H1 (cell line): ENCODE measurements around the gene PERCC1. TPM values are rescaled to one million over a fixed set of nuclear protein-coding genes. Genes with fewer than 3 reads are reported as not detected.
A peak's percentile ranks its signal among the peaks of the same experiment; 100 is the strongest.

Experiments used
- CTCF ChIA-PET: fragments of 300-600 bp; sonication (Branson Sonifier 250); formaldehyde crosslinking; loops from one replicate; lab custom pipeline; 2021; ENCODE audit not compliant: partially characterized antibody; lab: Charles Lee
- POLR2A ChIA-PET: fragments of 300-600 bp; sonication (Branson Sonifier 250); formaldehyde crosslinking; loops from one replicate; lab custom pipeline; 2021; ENCODE audit warnings: inconsistent platforms; ENCODE audit not compliant: partially characterized antibody; lab: Charles Lee
- DNase-seq, 2 experiments: peaks; one replicate each; pipeline versions ENCODE4 v3.0.0 to v3.0.0-alpha.2; 2010 to 2022; ENCODE audit warnings: low spot score in 2 of 2, low read depth in 1 of 2, mixed read lengths in 1 of 2
- FAIRE-seq: peaks from 2 replicates; lab custom pipeline; 2011; peaks lifted over from hg19 to GRCh38; lab: Jason Lieb, UNC
- H2AFZ ChIP-seq: 2 replicates; pipeline ENCODE4 v1.8.1; 2012; ENCODE audit warnings: low read length, inconsistent platforms
- H2AK5ac ChIP-seq: 2 replicates; pipeline ENCODE4 v1.6.1; 2013; ENCODE audit warnings: low read depth, low read length
- H2BK120ac ChIP-seq: replicated peaks from 2 replicates; pipeline ENCODE3; 2013; ENCODE audit warnings: low read depth, low read length, inconsistent platforms
- H2BK12ac ChIP-seq: 2 replicates; pipeline ENCODE4 v1.6.1; 2013; ENCODE audit warnings: low read depth, low read length
- H2BK15ac ChIP-seq: 2 replicates; pipeline ENCODE4 v1.6.1; 2013; ENCODE audit warnings: low read length
- H2BK20ac ChIP-seq: 2 replicates; pipeline ENCODE4 v1.6.1; 2013; ENCODE audit warnings: low read length
- H2BK5ac ChIP-seq: 2 replicates; pipeline ENCODE4 v1.6.1; 2013; ENCODE audit warnings: low read depth, low read length
- H3K14ac ChIP-seq: 2 replicates; pipeline ENCODE4 v1.6.1; 2013; ENCODE audit warnings: inconsistent platforms; ENCODE audit not compliant: insufficient read length
- H3K18ac ChIP-seq: 2 replicates; pipeline ENCODE4 v1.6.1; 2013; ENCODE audit warnings: low read length; ENCODE audit errors: extremely low read depth
- H3K23ac ChIP-seq: 2 replicates; pipeline ENCODE4 v1.6.1; 2013; ENCODE audit warnings: inconsistent platforms; ENCODE audit not compliant: insufficient read length
- H3K23me2 ChIP-seq: 2 replicates; pipeline ENCODE4 v1.6.1; 2013; ENCODE audit warnings: low read depth, low read length
- H3K27ac ChIP-seq: 2 replicates; pipeline ENCODE4 v1.6.1; 2011; ENCODE audit warnings: low read depth, low read length, inconsistent platforms
- H3K27me3 ChIP-seq, 4 experiments: replicated peaks in 1 of 4; 1 replicate in 1 of 4; 2 replicates in 3 of 4; pipeline versions ENCODE4 v1.6.1 to v1.8.1; 2011 to 2013; ENCODE audit warnings: low read length in 3 of 4, mild to moderate bottlenecking in 3 of 4, inconsistent platforms in 2 of 4, mixed read lengths in 2 of 4, moderate library complexity in 1 of 4; ENCODE audit not compliant: control insufficient read depth in 3 of 4, insufficient read depth in 3 of 4; ENCODE audit errors: extremely low read depth in 1 of 4
- H3K36me3 ChIP-seq, 4 experiments: 2 replicates each; pipeline versions ENCODE4 v1.6.1 to v1.8.1; 2011 to 2013; ENCODE audit warnings: mild to moderate bottlenecking in 4 of 4, low read length in 3 of 4, moderate library complexity in 2 of 4, control low read depth in 1 of 4, inconsistent platforms in 1 of 4; ENCODE audit not compliant: insufficient read depth in 4 of 4, control insufficient read depth in 2 of 4
- H3K4ac ChIP-seq: replicated peaks from 2 replicates; pipeline ENCODE3; 2013; ENCODE audit warnings: low read length, low read depth, mixed read lengths, inconsistent platforms; ENCODE audit not compliant: insufficient read length
- H3K4me1 ChIP-seq, 4 experiments: replicated peaks in 1 of 4; 1 replicate in 1 of 4; 2 replicates in 3 of 4; pipeline versions ENCODE4 v1.6.1 to v1.8.1; 2011 to 2013; ENCODE audit warnings: low read length in 3 of 4, inconsistent platforms in 2 of 4, mixed read lengths in 1 of 4; ENCODE audit not compliant: insufficient read depth in 4 of 4, control insufficient read depth in 3 of 4
- H3K4me2 ChIP-seq, 2 experiments: 2 replicates each; pipeline versions ENCODE4 v1.6.1 to v1.8.1; 2011 to 2013; ENCODE audit warnings: low read depth in 2 of 2, low read length in 2 of 2, control low read depth in 1 of 2, inconsistent platforms in 1 of 2, mild to moderate bottlenecking in 1 of 2; ENCODE audit not compliant: insufficient read depth in 1 of 2
- H3K4me3 ChIP-seq, 4 experiments: fragments of 200-600, 300-600 bp in 1 of 4; sonication (generic), shearing (Covaris generic), sonication (Bioruptor Twin) in 1 of 4; 2 replicates each; pipeline versions ENCODE4 v1.5.1 to v1.8.1; 2011 to 2016; ENCODE audit warnings: low read length in 4 of 4, low read depth in 3 of 4, control low read depth in 2 of 4, inconsistent platforms in 2 of 4, mild to moderate bottlenecking in 2 of 4, mixed read lengths in 1 of 4, moderate library complexity in 1 of 4; ENCODE audit not compliant: insufficient read depth in 2 of 4; ENCODE audit errors: extremely low read depth in 1 of 4
- H3K56ac ChIP-seq: replicated peaks from 2 replicates; pipeline ENCODE3; 2013; ENCODE audit warnings: low read depth, mild to moderate bottlenecking, mixed read lengths, low read length, inconsistent platforms; ENCODE audit not compliant: insufficient read length
- H3K79me1 ChIP-seq: 2 replicates; pipeline ENCODE4 v1.6.1; 2013; ENCODE audit warnings: low read depth, low read length, control low read depth
- H3K79me2 ChIP-seq, 2 experiments: 2 replicates each; pipeline versions ENCODE4 v1.6.1 to v1.8.1; 2012 to 2013; ENCODE audit warnings: low read length in 2 of 2, mild to moderate bottlenecking in 2 of 2, inconsistent platforms in 1 of 2; ENCODE audit not compliant: insufficient read depth in 2 of 2, control insufficient read depth in 1 of 2
- H3K9ac ChIP-seq, 4 experiments: replicated peaks in 1 of 4; 1 replicate in 1 of 4; 2 replicates in 3 of 4; pipeline versions ENCODE4 v1.6.1 to v1.8.1; 2011 to 2013; ENCODE audit warnings: low read depth in 3 of 4, low read length in 3 of 4, control low read depth in 2 of 4, mild to moderate bottlenecking in 2 of 4, moderate library complexity in 2 of 4, inconsistent platforms in 1 of 4; ENCODE audit errors: extremely low read depth in 1 of 4
- H3K9me3 ChIP-seq, 2 experiments: 2 replicates each; pipeline versions ENCODE4 v1.6.1 to v1.8.1; 2012 to 2013; ENCODE audit warnings: mild to moderate bottlenecking in 2 of 2, moderate library complexity in 2 of 2, control low read depth in 1 of 2, inconsistent platforms in 1 of 2, low read depth in 1 of 2, low read length in 1 of 2, mixed read lengths in 1 of 2; ENCODE audit not compliant: insufficient read depth in 2 of 2
- H4K20me1 ChIP-seq, 2 experiments: replicated peaks in 1 of 2; 2 replicates each; pipeline versions ENCODE3 to v1.8.1; 2011 to 2013; ENCODE audit warnings: inconsistent platforms in 2 of 2, low read length in 2 of 2, mild to moderate bottlenecking in 1 of 2; ENCODE audit not compliant: insufficient read depth in 2 of 2, control insufficient read depth in 1 of 2
- H4K5ac ChIP-seq: 2 replicates; pipeline ENCODE4 v1.6.1; 2013; ENCODE audit warnings: low read length, low read depth, mixed read lengths, inconsistent platforms; ENCODE audit not compliant: insufficient read length
- H4K8ac ChIP-seq: 2 replicates; pipeline ENCODE4 v1.8.0; 2013; ENCODE audit warnings: mild to moderate bottlenecking, moderate library complexity, low read length, inconsistent platforms; ENCODE audit not compliant: insufficient read depth; ENCODE audit errors: extremely low read depth
- H4K91ac ChIP-seq: replicated peaks from 2 replicates; pipeline ENCODE3; 2013; ENCODE audit warnings: low read length, mixed read lengths, inconsistent platforms; ENCODE audit not compliant: insufficient read length
- ATF2 ChIP-seq: IDR thresholded peaks from 2 replicates; pipeline ENCODE4 v1.6.1; 2012; ENCODE audit warnings: low read length, inconsistent platforms
- CREB1 ChIP-seq: IDR thresholded peaks from 2 replicates; pipeline ENCODE4 v1.6.1; 2012; ENCODE audit warnings: inconsistent platforms
- KDM4A ChIP-seq: IDR thresholded peaks from one replicate; pipeline ENCODE4 v1.7.1; 2012; ENCODE audit warnings: low read depth, mild to moderate bottlenecking, moderate library complexity, low read length, inconsistent platforms; ENCODE audit not compliant: severe bottlenecking
- SIN3A ChIP-seq, 2 experiments: IDR thresholded peaks in 1 of 2; conservative IDR thresholded peaks in 1 of 2; 2 replicates each; pipeline ENCODE4 v1.6.1; 2011 to 2012; ENCODE audit warnings: low read length in 2 of 2, improper control_type of control experiment in 1 of 2, low read depth in 1 of 2, mild to moderate bottlenecking in 1 of 2
- SRF ChIP-seq: IDR thresholded peaks from 2 replicates; pipeline ENCODE4 v1.6.1; 2011; ENCODE audit warnings: mild to moderate bottlenecking, low read depth, low read length, moderate library complexity
- WGBS, 2 experiments: shearing (Covaris generic) in 1 of 2; methylation state at CpG; one replicate each; pipeline versions ENCODE4 v1.1.6 to v1.1.7; 2013 to 2015; ENCODE audit warnings: low lambda C conversion rate in 2 of 2, mixed read lengths in 2 of 2, inconsistent platforms in 1 of 2, low coverage in 1 of 2, missing lambda C conversion rate in 1 of 2; ENCODE audit not compliant: insufficient replicate concordance in 2 of 2, insufficient coverage in 1 of 2, insufficient read length in 1 of 2; ENCODE audit errors: extremely low coverage in 1 of 2, missing lambda C conversion rate in 1 of 2; 5-methylcytosine and 5-hydroxymethylcytosine counted together
- polyA plus RNA-seq, 7 experiments: library from polyadenylated mRNA; depleted of rRNA in 3 of 7; stranded (reverse) in 5 of 7; unstranded in 2 of 7; fragments of >200 nt in 5 of 7; fragments of 200-250 nt in 2 of 7; gene quantifications; 1 replicate in 5 of 7; 2 replicates in 1 of 7; 4 replicates in 1 of 7; pipeline versions ENCODE4 v1.2.1 to v1.2.3, GENCODE V29; 2011 to 2013; ENCODE audit warnings: missing spikeins in 2 of 7, mixed read lengths in 2 of 7
- total RNA-seq: library from RNA; stranded (reverse); fragmentation: NEBNext Ultra II Directional; extraction: Animal tissue kit (Norgen Biotek cat#: 25700); gene quantifications from 2 replicates; pipeline ENCODE4 v1.2.1, GENCODE V29; 2021
- TF ChIP-seq, protein P1 (sequence below): IDR thresholded peaks from 2 replicates; pipeline ENCODE4 v1.6.1; 2011; ENCODE audit warnings: low read depth, mild to moderate bottlenecking, low read length; ENCODE audit not compliant: insufficient read depth

The PERCC1 gene
- total and polyA plus RNA-seq, 2 of the 8 experiments (the other 6 are each of a cell fraction or from before 2014, with no cell fraction given): not detected

- Histone ChIP-seq H4K8ac (peak overlapping the region; percentile 51; the same call in 1 of the 2 replicates), H3K23ac (no peak overlapping the region), H4K20me1 (no peaks in the 10 kb centered on the region), H3K79me2 (no peaks in the 10 kb centered on the region), H3K9ac (no peak overlapping the region), H3K14ac (no peak overlapping the region), H3K36me3 (no peaks in the 10 kb centered on the region), H3K27ac (no peak overlapping the region), H2AK5ac (no peak overlapping the region), H2BK20ac (no peak overlapping the region), H4K91ac (no peak overlapping the region), H4K5ac (no peak overlapping the region), H2BK5ac (no peak overlapping the region), H2BK120ac (no peak overlapping the region), H3K4me1 (no peaks in the 10 kb centered on the region; a peak in 1 of 7 replicates), H3K27me3 (no peaks in the 10 kb centered on the region), H3K18ac (no peak overlapping the region), H2AFZ (no peak overlapping the region), H3K4me2 (no peak overlapping the region), H3K56ac (no peak overlapping the region), H3K9me3 (no peaks in the 10 kb centered on the region), H3K79me1 (no peaks in the 10 kb centered on the region), H2BK15ac (no peak overlapping the region), H3K23me2 (no peaks in the 10 kb centered on the region), H2BK12ac (no peak overlapping the region), H3K4me3 (no peak overlapping the region), H3K4ac (no peak overlapping the region)
- POLR2A ChIA-PET: interaction anchor here (0.7 to 5.6 kb wide), 5 partner anchors 9 to 318 kb away, joined by 3 to 22 read pairs (median 4); partner anchors contain the start of gene UQCC4
- 85% methylated on average over 4 of the region's 22 CpGs; no CpG with 5 or more reads in 1 of the 2 experiments for WGBS, 2 experiments
- FAIRE-seq (no peak), DNase-seq (no peak)
- CTCF ChIA-PET: interaction anchor here (0.5 to 4.0 kb wide), 6 partner anchors 10 to 693 kb away, joined by 3 to 30 read pairs (median 4); no protein-coding TSS in a partner anchor
- TF ChIP-seq, protein P1, sequence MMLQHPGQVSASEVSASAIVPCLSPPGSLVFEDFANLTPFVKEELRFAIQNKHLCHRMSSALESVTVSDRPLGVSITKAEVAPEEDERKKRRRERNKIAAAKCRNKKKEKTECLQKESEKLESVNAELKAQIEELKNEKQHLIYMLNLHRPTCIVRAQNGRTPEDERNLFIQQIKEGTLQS: no peak
- no peak for TF ChIP-seq KDM4A
- TF ChIP-seq CREB1: no peak
- TF ChIP-seq SIN3A (conservative IDR thresholded peaks at IDR 0.05 in 1 of 2, IDR thresholded peaks at IDR 0.05 in 1 of 2; ENCODE audit: low read depth in 1 of 2, low read length in 2 of 2): no peak
- no peak for TF ChIP-seq SRF
- TF ChIP-seq ATF2: no peak
These were observed 6.7 kb downstream of the PERCC1 start for GRCh38 chr16:1437606-1438005.
